ENCODE results near the gene CLEC2D. TPM values are rescaled to one million over a fixed set of nuclear protein-coding genes. Genes with fewer than 3 reads are reported as not detected.

CLEC2D gene
- 22.4 TPM for total RNA-seq
- polyA plus RNA-seq (ENCODE audit: insufficient read depth, low read depth, low replicate concordance): 2.5 TPM
- long read RNA-seq, donor 1: 0 reads
- long read RNA-seq, donor 2: 0 reads
- long read RNA-seq, donor 3: 0 reads
- long read RNA-seq, donor 4: 0 reads
- long read RNA-seq, donor 5: 0 reads
- long read RNA-seq, donor 6: 0 reads
- long read RNA-seq, donor 7, partial matches to known transcripts: 0 of 1 reads
- long read RNA-seq, donor 7, other reads (novel, unspliced or antisense): 1 of 1 reads
- long read RNA-seq, donor 8: 0 reads
- long read RNA-seq, donor 9: 0 reads
- long read RNA-seq, donor 10: 0 reads

- H3K36me3 ChIP-seq (ENCODE audit: control insufficient read depth in 2 of 3, insufficient read depth in 3 of 3, low read length in 3 of 3): no peaks in the 10 kb centered on the region
- FAIRE-seq (no peak), DNase-seq (no peak)
- H3K9ac ChIP-seq (ENCODE audit: low read length in 3 of 3): no peak within 1 kb of the TSS
- no peak for TF ChIP-seq CTCF (IDR thresholded peaks at IDR 0.05; ENCODE audit: borderline replicate concordance, extremely low read depth, insufficient read depth)
- intact Hi-C loops (cut with DNase I): no loop called here
- no peaks in the 10 kb centered on the region for H3K27me3 ChIP-seq (ENCODE audit: control insufficient read depth, insufficient read depth, low read length)
- H3K4me1 ChIP-seq (ENCODE audit: control insufficient read depth in 2 of 3, insufficient read depth in 2 of 3, low read depth in 1 of 3, low read length in 3 of 3): no peaks in the 10 kb centered on the region
- H3K27ac ChIP-seq (ENCODE audit: low read depth in 2 of 2, low read length in 2 of 2): no peak within 1 kb of the TSS
- H3K4me3 ChIP-seq (ENCODE audit: low read length in 3 of 3): no peak within 1 kb of the TSS
- no peaks in the 10 kb centered on the region for H3K9me3 ChIP-seq (ENCODE audit: control insufficient read depth in 2 of 3, insufficient read depth in 1 of 3, low read length in 3 of 3)
Observed at GRCh38 chr12:9669534-9669933, at the start of gene CLEC2D. Gene CLEC2D, plus strand, starts transcription at chr12:9669713. Its CDS starts 22 bp downstream, at chr12:9669735.

- Histone ChIP-seq H3K27me3 (ENCODE audit: control insufficient read depth, insufficient read depth, low read length) (no peaks in the 10 kb centered on the region), H3K36me3 (ENCODE audit: control insufficient read depth in 2 of 3, insufficient read depth in 3 of 3, low read length in 3 of 3) (no peaks in the 10 kb centered on the region), H3K27ac (ENCODE audit: low read depth in 2 of 2, low read length in 2 of 2) (no peak overlapping the region), H3K4me3 (ENCODE audit: low read length in 3 of 3) (no peak overlapping the region), H3K9ac (ENCODE audit: low read length in 3 of 3) (no peak overlapping the region), H3K9me3 (ENCODE audit: control insufficient read depth in 2 of 3, insufficient read depth in 1 of 3, low read length in 3 of 3) (no peaks in the 10 kb centered on the region), H3K4me1 (ENCODE audit: control insufficient read depth in 2 of 3, insufficient read depth in 2 of 3, low read depth in 1 of 3, low read length in 3 of 3) (no peaks in the 10 kb centered on the region)
- TF ChIP-seq CTCF (IDR thresholded peaks at IDR 0.05; ENCODE audit: borderline replicate concordance, extremely low read depth, insufficient read depth): no peak
- no peak for DNase-seq
- intact Hi-C loops (cut with DNase I): no loop called here
- no peak for FAIRE-seq
Observed at GRCh38 chr12:9625019-9625418, 44.5 kb upstream of the CLEC2D start.

- H3K36me3 ChIP-seq (ENCODE audit: control insufficient read depth in 2 of 3, insufficient read depth in 3 of 3, low read length in 3 of 3): no peaks in the 10 kb centered on the region
- H3K27me3 ChIP-seq (ENCODE audit: control insufficient read depth, insufficient read depth, low read length): no peaks in the 10 kb centered on the region
- no peak overlapping the region for H3K9ac ChIP-seq (ENCODE audit: low read length in 3 of 3)
- no peak overlapping the region for H3K4me3 ChIP-seq (ENCODE audit: low read length in 3 of 3)
- no peak for FAIRE-seq
- intact Hi-C loops (cut with DNase I): no loop called here
- no peak for DNase-seq
- H3K4me1 ChIP-seq (ENCODE audit: control insufficient read depth in 2 of 3, insufficient read depth in 2 of 3, low read depth in 1 of 3, low read length in 3 of 3): no peaks in the 10 kb centered on the region
- H3K9me3 ChIP-seq (ENCODE audit: control insufficient read depth in 2 of 3, insufficient read depth in 1 of 3, low read length in 3 of 3): no peaks in the 10 kb centered on the region
- no peak overlapping the region for H3K27ac ChIP-seq (ENCODE audit: low read depth in 2 of 2, low read length in 2 of 2)
- no peak for TF ChIP-seq CTCF (IDR thresholded peaks at IDR 0.05; ENCODE audit: borderline replicate concordance, extremely low read depth, insufficient read depth)
Observed at GRCh38 chr12:9626291-9626690, 43.2 kb upstream of the CLEC2D start.

GRCh38 chr12:9626821-9627220 lies 42.7 kb upstream of the CLEC2D start:
- no peaks in the 10 kb centered on the region for H3K27me3 ChIP-seq (ENCODE audit: control insufficient read depth, insufficient read depth, low read length)
- H3K36me3 ChIP-seq (ENCODE audit: control insufficient read depth in 2 of 3, insufficient read depth in 3 of 3, low read length in 3 of 3): no peaks in the 10 kb centered on the region
- intact Hi-C loops (cut with DNase I): no loop called here
- no peak for FAIRE-seq
- no peaks in the 10 kb centered on the region for H3K9me3 ChIP-seq (ENCODE audit: control insufficient read depth in 2 of 3, insufficient read depth in 1 of 3, low read length in 3 of 3)
- H3K9ac ChIP-seq (ENCODE audit: low read length in 3 of 3): no peak overlapping the region
- no peak overlapping the region for H3K4me3 ChIP-seq (ENCODE audit: low read length in 3 of 3)
- no peaks in the 10 kb centered on the region for H3K4me1 ChIP-seq (ENCODE audit: control insufficient read depth in 2 of 3, insufficient read depth in 2 of 3, low read depth in 1 of 3, low read length in 3 of 3)
- no peak for TF ChIP-seq CTCF (IDR thresholded peaks at IDR 0.05; ENCODE audit: borderline replicate concordance, extremely low read depth, insufficient read depth)
- no peak overlapping the region for H3K27ac ChIP-seq (ENCODE audit: low read depth in 2 of 2, low read length in 2 of 2)
- no peak for DNase-seq

Data from kidney (tissue), 22 donors.